Lower leg skin (tissue), 4 donors: ENCODE measurements around the gene BOD1L1. TPM values are rescaled to one million over a fixed set of nuclear protein-coding genes. Genes with fewer than 3 reads are reported as not detected.

ENCODE experiments used
- DNase-seq, 2 donors: peaks; one replicate each; pipeline ENCODE4 v3.0.0-alpha.2; 2019; ENCODE audit warnings: low spot score in 2 of 2
- H3K4me3 ChIP-seq: fragments of 200-600 bp; sonication (generic); 2 replicates; pipeline ENCODE4 v1.5.1; 2017; ENCODE audit warnings: mild to moderate bottlenecking, low read depth; ENCODE audit not compliant: poor library complexity, severe bottlenecking
- CTCF ChIP-seq, 3 donors: fragments of 450-650 bp; IDR thresholded peaks; one replicate each; pipeline ENCODE4 v1.5.1; 2016; ENCODE audit warnings: antibody characterized with exemption in 3 of 3, mild to moderate bottlenecking in 3 of 3, moderate library complexity in 2 of 3
- POLR2A ChIP-seq, 2 donors: fragments of 450-650 bp; IDR thresholded peaks; one replicate each; pipeline ENCODE4 v1.6.1; 2016 to 2017; ENCODE audit warnings: antibody characterized with exemption in 2 of 2, mild to moderate bottlenecking in 1 of 2, moderate library complexity in 1 of 2
- WGBS, 2 donors: methylation state at CpG; one replicate each; pipeline ENCODE4 v1.1.5; 2018; 5-methylcytosine and 5-hydroxymethylcytosine counted together
- intact Hi-C: fragments of 100-400 bp; cut with DNase I; formaldehyde crosslinking; loops from one replicate; pipeline ENCODE4 v1.15.0; 2023; ENCODE audit warnings: low total_unique reads
- total RNA-seq, 4 donors: library from RNA; depleted of rRNA; stranded (reverse); fragments of >200 nt; gene quantifications; one replicate each; pipeline ENCODE4 v1.1.0, GENCODE V29; 2016

BOD1L1 gene
- total RNA-seq, 4 donors from 2014 or later: 25.3 to 32.7 (median 30.6) TPM

GRCh38 chr4:13546142-13546940 is 81.2 kb downstream of the BOD1L1 start:
- TF ChIP-seq POLR2A (IDR thresholded peaks at IDR 0.05) (no peak), CTCF (IDR thresholded peaks at IDR 0.05) (no peak)
- no peak overlapping the region for H3K4me3 ChIP-seq
- DNase-seq: no peak
- intact Hi-C loops: loop anchor here (10.0 kb wide), 1 partner anchor 812 kb away; no protein-coding TSS in a partner anchor
- 15 to 20% methylated on average over 18 of the region's 18 CpGs for WGBS, 2 donors

GRCh38 chr4:13545394-13545808 is 82.1 kb downstream of the BOD1L1 start:
- WGBS, 2 donors: 18 to 20% methylated on average over 8 of the region's 8 CpGs
- DNase-seq: no peak
- TF ChIP-seq CTCF (IDR thresholded peaks at IDR 0.05) (no peak), POLR2A (IDR thresholded peaks at IDR 0.05) (no peak)
- intact Hi-C loops: loop anchor here (10.0 kb wide), 1 partner anchor 811 kb away; no protein-coding TSS in a partner anchor
- H3K4me3 ChIP-seq: no peak overlapping the region

- DNase-seq: peak; percentile 29 to 85
- intact Hi-C loops: loop anchor here (10.0 kb wide), 1 partner anchor 810 kb away; no protein-coding TSS in a partner anchor
- H3K4me3 ChIP-seq: peak overlapping the region; percentile 47
- 2% methylated on average over 44 to 49 of the region's 54 CpGs for whole genome bisulfite sequencing, 2 donors
- TF ChIP-seq CTCF (IDR thresholded peaks at IDR 0.05) (no peak), POLR2A (IDR thresholded peaks at IDR 0.05) (no peak)
Measured at GRCh38 chr4:13544606-13545393, 82.7 kb downstream of the BOD1L1 start.

GRCh38 chr4:13543839-13544605 is 83.5 kb downstream of the BOD1L1 start, which contains the start of gene NKX3-2:
Gene NKX3-2 (minus strand): TSS chr4:13544508. CDS start chr4:13544414, 94 bp downstream.
- peak within 1 kb of the TSS; percentile 47 for H3K4me3 ChIP-seq
- TF ChIP-seq POLR2A (IDR thresholded peaks at IDR 0.05) (no peak), CTCF (IDR thresholded peaks at IDR 0.05) (no peak)
- intact Hi-C loops: loop anchor here (10.0 kb wide), 1 partner anchor 809 kb away; no protein-coding TSS in a partner anchor
- no peak for DNase-seq
- 3% methylated on average over 12 to 55 of the region's 96 CpGs for WGBS, 2 donors
